ENCODE results near the gene ZMIZ1.
A peak's percentile ranks its signal among the peaks of the same experiment; 100 is the strongest.

ZMIZ1 gene

GRCh38 chr10:79219322-79219957 lies 150.7 kb downstream of the ZMIZ1 start:
- no peak for DNase-seq

DNA sequence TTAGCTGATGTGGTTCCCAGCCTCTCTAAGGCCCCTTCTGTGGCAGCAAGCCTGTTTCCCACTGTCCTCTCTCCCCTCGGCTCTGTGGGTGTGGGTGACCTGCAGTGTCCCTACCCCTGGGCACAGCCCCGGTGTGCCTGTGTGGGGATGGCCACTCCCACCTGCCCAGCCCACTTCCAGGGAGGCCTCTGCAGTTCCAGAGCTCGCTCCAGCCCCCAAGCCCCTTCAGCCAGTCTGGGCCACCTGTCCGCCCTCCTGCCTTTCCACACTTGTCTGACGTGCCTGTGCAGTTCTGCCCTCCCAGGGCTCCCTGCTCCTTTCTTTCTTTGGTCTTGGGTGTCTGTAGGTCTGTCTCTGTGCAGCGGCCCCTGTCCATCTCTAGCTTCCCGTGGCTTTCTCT lies 151.5 kb downstream of the ZMIZ1 start:
- DNase-seq, result no peak

GRCh38 chr10:79221110-79222051 lies 152.6 kb downstream of the ZMIZ1 start:
- no peak for DNase-seq

DNA sequence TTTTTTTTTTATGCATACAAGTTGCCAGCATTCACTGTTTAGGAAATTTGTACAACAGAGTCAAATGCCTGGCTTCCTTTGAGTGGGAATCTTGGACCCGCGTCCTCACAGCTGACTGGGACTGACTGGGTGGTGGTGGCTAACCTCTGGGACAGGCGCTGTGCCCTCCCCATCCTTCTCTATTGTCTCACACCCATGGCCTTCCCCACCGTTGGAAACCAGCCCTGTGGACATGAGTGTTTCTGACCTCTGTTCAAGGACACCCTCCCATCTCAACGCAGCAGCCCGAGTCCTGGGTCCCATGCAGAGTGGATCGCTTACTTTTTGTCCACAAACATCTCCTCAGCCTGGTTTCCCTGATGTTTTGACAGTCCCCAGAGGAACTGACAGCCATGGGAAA lies 153.4 kb downstream of the ZMIZ1 start:
- no peak for DNase-seq

GRCh38 chr10:79223091-79224048 lies 154.6 kb downstream of the ZMIZ1 start:
- no peak for DNase-seq

DNA sequence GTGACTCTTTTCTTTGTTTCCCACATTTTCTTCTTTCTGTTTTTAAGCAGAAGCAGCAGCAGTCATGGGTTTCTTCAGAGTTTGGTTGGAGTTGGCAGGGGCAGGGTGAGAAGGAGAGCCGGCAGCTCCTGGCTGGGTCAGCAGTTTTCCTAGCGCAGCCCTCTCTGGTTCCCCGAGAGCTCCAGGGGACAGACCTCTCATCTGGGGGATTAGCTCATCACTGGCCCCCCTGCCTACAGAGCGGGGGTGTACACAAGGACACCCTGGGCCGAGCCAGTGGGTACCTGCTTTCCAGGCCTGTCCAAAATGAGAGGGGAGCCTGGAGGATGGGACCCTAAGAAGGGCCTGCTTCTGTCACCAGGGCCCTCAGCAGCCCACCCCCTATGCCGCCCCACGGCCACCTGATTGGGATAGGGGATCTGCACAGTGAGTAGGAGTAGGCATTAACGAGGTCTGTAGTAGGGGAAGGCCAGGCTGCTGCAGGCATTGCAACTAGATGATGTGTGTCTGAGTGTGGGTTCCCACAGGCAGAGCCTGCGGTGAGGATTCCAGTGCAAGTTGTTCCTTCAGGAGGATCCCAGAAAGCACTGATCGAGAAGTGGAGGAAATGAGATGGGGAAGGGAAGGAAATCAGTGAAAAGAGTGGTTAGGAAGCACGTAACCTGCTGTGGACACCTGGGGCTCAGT lies 155.6 kb downstream of the ZMIZ1 start:
- DNase-seq, result no peak

DNA sequence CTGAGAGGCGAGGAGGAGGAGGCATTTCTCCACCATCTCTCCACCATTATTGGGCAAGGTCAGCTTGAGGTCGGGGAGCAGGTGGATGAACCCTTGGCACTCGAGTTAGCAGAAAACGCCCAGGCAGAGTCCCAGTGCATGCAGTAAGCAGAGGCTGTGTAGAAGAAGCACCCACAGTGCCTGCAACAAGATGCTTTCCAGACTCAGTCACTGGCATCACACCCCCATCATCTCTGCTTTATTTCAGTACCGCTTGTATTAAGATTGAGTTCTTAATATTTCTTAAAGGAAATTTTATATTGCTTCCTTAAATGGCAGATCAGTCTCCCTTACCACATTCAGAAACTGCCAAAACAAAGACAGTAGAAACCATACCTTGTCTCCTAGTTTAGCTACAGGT lies 156.2 kb downstream of the ZMIZ1 start:
- no peak for DNase-seq

GRCh38 chr10:79226391-79227245 lies 157.9 kb downstream of the ZMIZ1 start:
- DNase-seq, result no peak

GRCh38 chr10:79229071-79229541 lies 160.3 kb downstream of the ZMIZ1 start:
- peak; percentile 10 to 38 for DNase-seq

DNA sequence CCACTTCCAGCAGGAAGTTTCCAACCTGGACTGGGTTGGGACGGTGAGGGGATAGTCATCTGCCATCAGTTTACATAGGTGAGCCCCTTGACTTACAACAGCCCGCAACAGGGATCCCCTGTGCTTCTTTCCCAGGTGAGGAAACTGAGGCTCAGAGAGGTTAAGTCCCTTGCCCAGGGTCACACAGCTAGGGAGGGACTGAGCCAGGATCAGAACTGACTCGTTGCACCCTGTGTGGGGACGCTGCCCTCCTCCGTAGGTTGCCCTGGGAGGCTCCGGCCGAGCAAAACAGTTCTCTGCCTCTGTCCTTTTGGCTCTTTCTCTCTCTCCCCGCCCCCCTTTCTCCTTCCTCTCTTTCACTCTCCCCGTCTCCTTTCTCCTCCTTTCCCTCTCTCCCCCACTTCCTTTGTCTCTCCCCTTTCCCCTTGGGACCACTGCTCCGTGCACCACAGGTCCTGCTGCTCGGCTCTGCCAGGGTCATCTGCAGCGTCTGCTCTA lies 161.1 kb downstream of the ZMIZ1 start:
- no peak for DNase-seq

DNA sequence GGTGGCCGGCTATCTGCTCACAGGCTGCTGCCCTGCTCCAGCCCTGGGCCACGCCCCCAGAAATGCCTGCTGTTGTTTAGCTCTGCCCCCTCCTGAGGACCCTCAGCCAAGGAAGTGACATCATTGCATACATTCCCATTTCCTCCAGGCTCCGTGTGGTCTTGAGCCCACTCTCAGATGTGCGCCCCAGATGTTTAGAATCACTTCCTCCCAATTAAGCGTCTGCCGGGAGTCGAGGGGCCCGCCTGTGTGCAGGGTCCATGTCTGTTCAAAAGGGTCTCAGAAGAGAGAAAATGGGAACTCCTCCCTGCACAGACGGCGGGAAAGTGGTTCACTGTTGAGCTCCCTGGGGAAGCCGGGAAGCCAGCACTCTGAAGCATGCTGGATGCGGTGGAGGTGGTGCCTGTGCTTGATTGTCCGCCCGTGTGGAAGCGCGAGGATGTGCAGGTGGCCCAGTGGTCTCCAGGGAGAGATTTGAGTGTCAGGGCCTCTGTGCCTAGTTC lies 161.6 kb downstream of the ZMIZ1 start:
- peak; percentile 6 to 24 for DNase-seq

- DNase-seq, result no peak
Observed at GRCh38 chr10:79230850-79231249, 162.1 kb downstream of the ZMIZ1 start.

- DNase-seq, result no peak
Observed at GRCh38 chr10:79231908-79232307, 163.1 kb downstream of the ZMIZ1 start.

DNA sequence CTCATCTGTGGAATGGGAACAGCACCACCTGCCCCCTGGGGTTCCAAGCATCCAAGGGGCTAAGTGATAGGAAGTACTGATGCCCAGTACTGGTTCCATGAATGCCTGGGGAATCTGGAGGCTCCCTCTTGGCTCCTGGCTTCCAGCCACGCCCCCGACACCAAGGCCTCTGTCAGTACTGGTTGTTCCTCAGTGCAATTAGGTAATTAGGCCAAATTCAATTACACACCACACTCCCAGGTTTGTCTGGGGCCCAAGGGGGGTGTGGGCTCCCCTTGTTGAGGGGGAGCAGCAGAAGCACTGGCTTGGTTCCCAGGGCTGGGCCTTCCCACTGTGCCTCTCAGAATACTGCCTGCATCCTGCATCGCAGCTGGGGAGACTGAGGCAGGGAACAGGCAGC lies 164.1 kb downstream of the ZMIZ1 start:
- DNase-seq, result no peak

DNA sequence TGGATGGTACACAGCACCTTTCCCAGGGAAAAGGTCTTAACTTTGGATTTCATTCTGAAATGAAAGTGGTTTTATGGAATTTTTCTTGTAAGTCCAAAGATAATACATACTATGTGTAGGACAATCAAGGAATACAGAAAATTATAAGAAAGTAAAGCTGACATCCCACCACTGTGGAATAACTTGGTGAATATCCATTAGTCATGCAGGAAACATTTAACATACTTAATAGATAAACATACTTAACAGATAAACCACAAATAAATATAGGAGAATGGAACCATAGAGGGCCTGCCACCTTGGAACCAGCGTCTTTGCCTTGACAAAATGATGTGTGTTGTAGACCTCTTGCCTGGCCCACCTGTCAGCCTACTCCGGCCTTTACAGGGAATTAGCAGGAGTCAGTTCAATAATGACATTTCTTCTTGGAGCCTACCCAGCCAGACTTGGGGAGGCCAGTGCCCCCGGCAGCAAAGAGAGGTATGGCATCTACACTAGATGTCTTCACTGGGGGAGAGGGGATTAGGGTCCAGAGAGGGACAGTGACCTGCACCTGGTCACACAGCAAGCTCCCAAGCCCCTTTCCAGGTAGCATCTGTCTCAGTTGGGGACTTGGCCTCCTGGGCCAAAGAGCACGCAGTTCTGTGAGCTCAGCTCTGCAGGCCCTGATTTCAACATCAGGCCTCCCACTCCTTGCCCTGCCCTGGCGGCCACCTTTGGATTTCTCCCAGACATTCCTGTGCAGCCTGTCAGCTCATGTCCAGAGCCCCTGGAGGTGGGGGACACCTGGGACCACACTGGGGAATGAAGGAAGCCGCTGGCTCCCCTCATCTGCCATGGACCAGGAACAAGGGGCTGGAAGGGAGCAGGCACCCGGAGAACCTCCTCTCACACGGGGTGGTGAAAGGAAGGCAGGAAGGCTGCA lies 165.9 kb downstream of the ZMIZ1 start:
- DNase-seq, result no peak

GRCh38 chr10:79235765-79236432 lies 167.1 kb downstream of the ZMIZ1 start:
- no peak for DNase-seq

- DNase-seq, result no peak
Observed at GRCh38 chr10:79236433-79236765, 167.6 kb downstream of the ZMIZ1 start.

GRCh38 chr10:79237454-79238157 lies 168.8 kb downstream of the ZMIZ1 start:
- DNase-seq, result no peak

DNA sequence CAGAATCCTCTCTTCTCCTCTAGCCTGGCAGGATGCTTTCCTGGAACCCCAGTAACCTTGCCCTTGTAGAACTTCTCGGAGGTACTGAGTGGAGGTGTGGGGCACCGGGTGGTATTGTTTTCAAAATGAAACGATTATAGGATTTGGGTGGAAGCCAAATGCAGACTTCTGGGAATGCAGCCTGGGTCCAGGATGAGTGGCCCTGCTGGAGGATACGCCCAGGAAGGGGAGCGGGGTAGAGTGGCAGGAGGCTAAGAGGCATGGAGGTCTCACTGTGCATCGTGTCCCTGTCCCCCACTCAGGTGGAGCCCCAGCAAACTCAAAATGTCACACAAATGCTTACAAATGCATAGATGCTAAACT lies 169.4 kb downstream of the ZMIZ1 start:
- no peak for DNase-seq

All from NCI-H187 (cell line).